HG03565 (cell line): ENCODE data around the gene SCLY.

Source experiments
- ATAC-seq: cut with Tn5 transposase; IDR thresholded peaks from one replicate; pipeline ENCODE4 v1.9.1; 2021; ENCODE audit warnings: mild to moderate bottlenecking, moderate library complexity; ENCODE audit not compliant: unreplicated experiment

Gene SCLY

GRCh38 chr2:238069021-238069709 is 8.4 kb downstream of the SCLY start:
- no peak for ATAC-seq

- no peak for ATAC-seq
Measured at GRCh38 chr2:238069877-238070276, 9.1 kb downstream of the SCLY start.

- ATAC-seq, result no peak
Measured at GRCh38 chr2:238075397-238075796, 14.6 kb downstream of the SCLY start.

DNA sequence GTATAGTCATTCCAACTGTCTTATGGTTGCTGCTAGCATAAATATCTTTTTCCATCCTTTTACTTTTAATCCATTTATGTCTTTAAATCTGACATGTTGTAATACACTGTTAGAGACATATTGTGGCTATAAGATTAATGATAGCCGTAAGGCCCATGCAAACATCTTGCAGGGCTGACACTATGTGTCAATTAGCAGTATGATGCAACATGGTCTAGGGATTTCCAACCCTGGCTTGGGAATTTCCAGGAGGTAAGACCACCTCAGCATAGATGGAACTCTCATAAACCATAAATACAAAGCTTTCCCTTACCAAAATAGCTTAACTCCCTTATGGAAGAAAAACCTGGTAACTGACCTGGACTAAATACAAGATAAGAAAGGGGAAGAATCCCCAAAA is 16.5 kb downstream of the SCLY start:
- no peak for ATAC-seq

DNA sequence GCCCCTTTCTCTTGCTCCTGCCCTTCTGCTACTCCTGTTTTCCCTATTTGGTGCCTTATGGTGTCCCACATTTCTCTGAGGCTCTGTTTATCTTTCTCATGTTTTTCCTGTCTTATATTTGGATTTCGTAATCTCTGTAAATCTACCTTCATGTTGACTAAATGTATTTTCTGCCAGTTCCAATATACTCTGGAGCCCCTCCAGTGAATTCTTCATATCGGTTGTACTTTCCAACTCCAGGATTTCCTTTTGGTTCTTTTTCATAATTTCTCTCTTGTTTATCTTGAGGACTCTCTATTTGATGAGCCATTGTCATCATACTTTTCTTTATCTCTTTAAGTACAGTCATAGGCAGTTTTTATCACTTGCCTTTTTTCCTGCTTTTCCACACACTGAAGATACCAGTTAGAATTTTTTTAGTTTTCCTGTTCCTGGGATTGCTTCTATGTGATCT is 19.1 kb downstream of the SCLY start:
- no peak for ATAC-seq

GRCh38 chr2:238080518-238080917 is 19.7 kb downstream of the SCLY start:
- ATAC-seq, result no peak

DNA sequence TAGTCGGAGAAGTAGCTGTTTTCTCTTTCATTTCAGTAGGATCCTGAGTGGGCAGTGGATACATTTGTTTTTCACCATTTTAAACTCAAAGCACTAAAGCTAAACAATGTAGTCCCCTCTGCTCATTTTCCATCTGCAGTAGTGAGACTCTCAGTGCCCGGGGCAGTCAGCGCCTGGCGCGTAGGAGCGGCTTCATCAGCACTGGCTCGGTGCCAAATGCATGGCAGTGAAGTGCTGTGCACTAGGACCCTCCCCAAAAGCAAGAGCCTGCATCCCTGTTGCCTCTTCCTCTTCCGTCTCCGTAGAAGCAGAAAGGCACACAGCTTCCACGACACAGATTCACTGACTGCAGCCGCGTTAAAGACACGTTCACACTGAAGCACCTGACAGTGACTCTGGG is 20.3 kb downstream of the SCLY start:
- ATAC-seq, result no peak

GRCh38 chr2:238081561-238081960 is 20.8 kb downstream of the SCLY start:
- ATAC-seq, result no peak

DNA sequence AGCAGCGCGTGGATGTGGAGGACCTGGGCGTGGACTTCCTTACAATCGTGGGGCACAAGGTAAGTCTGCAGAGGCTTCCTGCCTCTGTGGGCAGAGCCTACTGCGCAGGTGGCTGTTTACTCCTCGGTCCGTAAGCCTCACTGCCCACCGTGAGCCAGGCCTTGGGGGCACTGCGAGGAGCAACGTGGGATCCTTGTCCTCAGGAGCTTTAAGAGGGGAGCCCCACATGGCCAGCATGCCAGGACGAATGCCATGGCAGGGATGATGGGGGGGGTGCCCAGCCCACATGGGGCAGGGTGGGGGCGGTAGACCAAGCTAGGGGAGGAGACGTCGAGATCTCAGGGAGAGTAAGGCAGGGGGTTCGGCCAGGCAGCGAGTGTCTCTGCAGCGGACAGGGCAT is 21.4 kb downstream of the SCLY start:
- ATAC-seq, result no peak

- no peak for ATAC-seq
Measured at GRCh38 chr2:238082827-238083226, 22.0 kb downstream of the SCLY start.

DNA sequence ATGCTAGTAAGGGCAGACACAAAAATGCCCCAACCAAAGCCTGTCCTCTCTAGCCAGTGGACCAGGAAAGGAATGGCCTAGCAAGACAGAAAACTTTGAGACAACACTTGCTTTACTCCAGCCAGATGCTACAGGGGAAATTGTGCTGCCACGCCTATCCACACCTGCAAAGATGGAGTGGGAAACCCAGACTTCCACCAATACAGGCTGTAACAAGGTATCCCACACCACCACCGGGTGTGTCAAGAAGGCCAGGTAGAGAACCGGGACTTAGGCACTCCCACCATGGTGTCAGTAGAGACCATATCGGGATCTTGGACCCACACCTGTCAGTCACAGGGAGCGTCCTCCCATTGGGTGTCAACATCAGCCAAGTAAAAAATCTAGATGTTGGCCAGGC is 23.1 kb downstream of the SCLY start:
- ATAC-seq, result no peak

- no peak for ATAC-seq
Measured at GRCh38 chr2:238084761-238085160, 24.0 kb downstream of the SCLY start.

DNA sequence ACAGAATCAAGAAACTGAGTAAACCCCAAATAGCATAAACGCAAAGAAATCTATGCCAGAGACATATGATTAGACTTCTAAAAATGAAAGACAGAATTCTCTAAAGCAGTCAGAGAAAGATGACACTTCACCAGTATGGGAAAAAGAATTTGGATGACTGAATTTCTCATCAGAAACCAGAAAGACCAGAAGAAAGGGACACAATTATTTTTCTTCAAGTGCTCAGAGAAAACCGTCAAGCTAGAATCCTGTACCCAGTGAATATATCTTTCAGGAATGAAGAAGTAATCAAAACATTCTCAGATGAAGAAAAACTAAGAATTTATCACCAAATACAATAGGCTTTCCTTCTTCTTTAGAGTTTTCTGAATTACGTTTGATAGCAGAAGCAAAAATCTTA is 25.1 kb downstream of the SCLY start:
- ATAC-seq, result no peak

GRCh38 chr2:238087211-238087610 is 26.4 kb downstream of the SCLY start:
- no peak for ATAC-seq

DNA sequence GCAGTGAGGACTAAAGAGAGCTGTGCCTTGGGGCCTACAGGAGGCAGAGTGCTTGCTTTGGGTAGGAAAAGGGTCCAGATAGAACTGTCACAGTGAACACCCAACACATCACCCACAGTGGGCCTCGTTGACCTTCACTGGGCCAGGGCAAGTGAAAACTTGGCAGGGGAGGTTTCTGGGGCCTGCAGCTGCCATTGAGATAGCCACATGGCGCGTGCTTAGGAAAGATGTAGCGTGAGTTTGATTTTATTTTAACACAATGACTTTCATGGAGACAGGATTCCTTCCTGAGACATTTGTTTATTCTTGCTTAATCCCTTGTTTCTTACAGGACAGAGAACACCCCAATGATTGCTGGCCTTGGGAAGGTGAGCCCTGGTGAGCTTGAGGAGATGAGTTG is 30.1 kb downstream of the SCLY start:
- no peak for ATAC-seq

DNA sequence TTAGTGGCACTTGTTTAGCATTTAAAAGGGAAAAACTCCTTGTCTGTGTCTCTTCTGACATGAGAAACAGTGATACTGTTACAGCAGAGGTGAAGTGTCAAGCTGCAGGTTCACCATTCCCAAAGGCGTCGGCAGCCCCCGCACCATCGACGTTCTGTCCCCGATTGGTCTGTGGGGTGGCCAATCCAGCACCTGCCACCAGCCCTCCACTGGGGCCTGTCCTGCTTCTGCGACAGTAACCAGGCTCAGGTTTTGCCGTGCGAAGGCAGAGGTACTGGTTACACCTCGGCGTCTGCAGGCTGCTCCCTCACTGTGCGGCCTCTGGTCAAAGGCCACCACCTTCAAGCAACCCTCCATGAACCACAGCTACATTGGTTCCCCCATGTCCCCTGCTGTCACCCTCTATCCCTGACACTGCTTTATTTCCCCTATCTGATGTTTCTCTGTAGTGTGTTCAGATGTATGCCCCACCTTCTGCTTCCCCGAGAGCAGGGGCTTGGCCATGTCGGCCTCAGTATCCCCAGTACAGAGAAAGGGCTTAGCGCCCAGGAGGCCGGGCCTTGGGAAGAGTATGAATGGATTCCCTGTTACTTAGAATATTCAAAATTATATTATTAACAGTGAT is 30.7 kb downstream of the SCLY start:
- no peak for ATAC-seq

DNA sequence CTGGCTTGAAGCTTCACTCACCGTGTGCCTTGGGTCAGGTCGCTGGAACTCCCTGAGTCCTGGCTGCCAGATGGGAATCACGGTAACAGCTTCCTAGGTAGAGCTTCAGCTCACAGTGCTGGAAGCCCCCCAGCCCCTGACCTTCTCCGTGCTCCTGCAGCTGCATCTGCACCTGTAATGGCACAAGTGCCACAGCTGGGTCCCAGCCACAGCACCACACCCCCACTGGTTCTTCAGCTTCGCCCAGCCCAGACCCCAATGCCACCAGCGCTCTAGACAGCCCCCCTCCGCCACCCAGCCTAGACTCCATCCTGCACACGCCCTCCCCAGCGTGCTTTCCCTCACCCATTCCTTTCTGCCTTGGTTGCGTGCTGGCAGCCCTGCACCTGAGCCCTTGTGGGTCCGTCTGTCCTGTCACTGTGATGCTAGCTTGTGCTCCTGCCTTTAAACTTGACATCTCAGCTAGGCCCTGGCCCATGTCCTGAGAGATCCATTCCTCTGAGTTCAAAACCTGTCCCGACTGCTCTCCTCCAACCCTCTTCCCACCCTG is 31.8 kb downstream of the SCLY start:
- ATAC-seq, result no peak

DNA sequence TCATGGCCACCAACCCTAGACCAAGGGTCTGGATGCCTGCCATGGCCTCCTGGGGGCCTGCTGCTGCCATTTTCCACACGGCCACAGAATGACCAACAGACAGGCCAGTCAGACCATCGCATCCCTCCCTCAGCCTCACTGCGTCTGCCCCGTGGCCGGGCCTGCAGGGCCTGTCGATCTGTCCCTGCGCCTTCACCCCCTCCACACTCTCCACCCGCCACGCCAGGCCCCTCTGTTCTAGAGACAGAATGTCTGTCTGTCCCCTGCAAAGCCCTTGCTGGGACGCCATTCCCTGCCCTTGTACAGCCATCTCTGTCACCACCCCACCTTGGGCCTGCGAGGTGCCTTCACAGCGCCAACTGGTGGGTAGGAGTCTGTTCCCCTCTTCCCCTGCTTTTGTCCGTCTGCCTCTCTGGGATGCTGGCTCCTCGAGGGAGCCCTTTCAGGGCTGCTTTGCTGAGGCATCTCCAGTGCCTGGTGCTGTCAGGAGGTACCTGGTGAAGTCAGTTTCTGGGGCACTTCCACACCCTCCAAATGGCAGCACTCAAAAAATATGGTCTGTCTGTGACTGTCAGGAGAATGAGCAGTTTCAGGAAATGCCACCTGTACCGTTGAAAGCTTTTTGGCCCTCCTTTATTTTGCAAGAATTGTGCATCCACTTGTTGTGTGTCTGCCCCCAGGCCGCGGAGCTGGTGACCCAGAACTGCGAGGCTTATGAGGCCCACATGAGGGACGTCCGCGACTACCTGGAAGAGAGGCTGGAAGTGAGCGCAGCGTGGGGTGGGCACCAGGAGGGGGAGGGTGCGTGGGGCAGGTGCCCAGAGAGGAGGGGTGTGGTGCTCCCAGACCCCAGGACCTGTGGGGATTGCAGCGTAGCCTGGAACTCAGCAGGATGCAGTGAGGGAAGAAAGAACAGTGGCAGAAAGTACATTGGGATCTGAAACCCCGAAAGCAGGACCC is 32.7 kb downstream of the SCLY start:
- no peak for ATAC-seq

DNA sequence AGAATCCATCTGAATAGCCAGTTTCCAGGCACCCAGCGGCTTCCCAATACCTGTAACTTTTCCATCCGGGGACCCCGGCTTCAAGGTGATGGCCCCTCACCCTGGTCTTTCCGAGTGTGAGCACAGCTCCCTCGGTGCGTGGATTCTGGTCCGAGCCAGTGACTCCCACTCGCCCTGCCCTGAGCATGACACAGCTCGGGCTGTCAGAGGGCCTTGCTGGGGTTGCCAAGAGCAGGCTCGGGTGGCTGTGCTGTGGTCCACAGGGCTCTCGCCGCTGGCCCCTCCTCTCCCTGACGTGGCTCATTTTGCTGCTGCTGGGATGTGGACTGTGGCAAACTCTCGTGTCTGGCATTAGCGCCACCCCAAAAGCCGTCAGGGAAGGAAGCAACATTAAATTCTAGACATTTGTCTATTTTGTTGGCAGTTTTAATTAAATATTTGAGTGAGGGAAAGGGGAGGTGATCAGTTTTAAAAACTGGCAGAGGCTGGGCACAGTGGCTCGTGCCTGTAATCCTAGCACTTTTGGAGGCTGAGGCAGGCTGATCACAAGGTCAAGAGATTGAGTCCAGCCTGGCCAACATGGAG is 33.7 kb downstream of the SCLY start:
- no peak for ATAC-seq

DNA sequence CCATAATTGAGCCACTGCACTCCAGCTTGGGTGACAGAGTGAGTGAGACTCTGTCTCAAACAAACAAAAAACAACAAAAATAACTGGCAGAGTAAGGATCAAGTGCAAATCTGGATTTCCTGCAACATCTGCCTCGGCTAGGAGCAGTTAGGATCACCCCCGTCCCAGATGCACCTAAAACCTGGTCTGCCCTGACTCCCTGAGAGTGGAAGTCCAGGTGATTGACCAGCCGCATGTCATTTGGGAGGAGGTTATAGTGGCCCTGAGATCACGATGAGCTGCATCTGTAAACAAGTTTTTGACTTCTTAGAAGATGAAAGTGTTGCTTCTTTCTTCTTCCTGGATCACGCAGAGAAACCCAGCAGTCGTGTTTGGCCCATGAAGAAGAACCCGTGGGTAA is 34.3 kb downstream of the SCLY start:
- no peak for ATAC-seq
